ENCODE results near the gene MIGA2. TPM values are rescaled to one million over a fixed set of nuclear protein-coding genes. Genes with fewer than 3 reads are reported as not detected.

Gene MIGA2
- total and polyA plus RNA-seq, 2 of the 8 experiments (the other 6 are each of a cell fraction or from before 2014, with no cell fraction given): 24.6 to 39.0 TPM

- Histone ChIP-seq H3K79me2 (ENCODE audit: control insufficient read depth in 1 of 2, insufficient read depth in 2 of 2, low read length in 2 of 2) (no peaks in the 10 kb centered on the region), H3K9ac (replicated peaks in 1 of 4; ENCODE audit: extremely low read depth in 1 of 4, low read depth in 3 of 4, low read length in 3 of 4) (no peak overlapping the region), H2AK5ac (ENCODE audit: low read depth, low read length) (no peak overlapping the region), H2BK12ac (ENCODE audit: low read depth, low read length) (no peak overlapping the region), H3K27me3 (replicated peaks in 1 of 4; ENCODE audit: control insufficient read depth in 3 of 4, extremely low read depth in 1 of 4, insufficient read depth in 3 of 4, low read length in 3 of 4) (peaks cover 0 to 6% (median 4%) of the 10 kb centered on the region in 4 experiments; a peak in 4 of 7 replicates), H3K56ac (replicated peaks; ENCODE audit: insufficient read length, low read depth, low read length) (no peak overlapping the region), H3K4me1 (replicated peaks in 1 of 4; ENCODE audit: control insufficient read depth in 3 of 4, insufficient read depth in 4 of 4, low read length in 3 of 4) (peaks cover 0 to 5% (median 1%) of the 10 kb centered on the region in 4 experiments; a peak in 2 of 7 replicates), H3K4me2 (ENCODE audit: insufficient read depth in 1 of 2, low read depth in 2 of 2, low read length in 2 of 2) (no peak overlapping the region), H2BK20ac (ENCODE audit: low read length) (no peak overlapping the region), H3K27ac (ENCODE audit: low read depth, low read length) (no peak overlapping the region), H2BK15ac (ENCODE audit: low read length) (no peak overlapping the region), H3K4ac (replicated peaks; ENCODE audit: insufficient read length, low read depth, low read length) (no peak overlapping the region), H3K4me3 (ENCODE audit: extremely low read depth in 1 of 4, insufficient read depth in 2 of 4, low read depth in 3 of 4, low read length in 4 of 4) (no peak overlapping the region), H4K91ac (replicated peaks; ENCODE audit: insufficient read length, low read length) (no peak overlapping the region), H3K79me1 (ENCODE audit: low read depth, low read length) (no peaks in the 10 kb centered on the region), H4K8ac (ENCODE audit: extremely low read depth, insufficient read depth, low read length) (no peak overlapping the region), H3K23me2 (ENCODE audit: low read depth, low read length) (no peaks in the 10 kb centered on the region), H2AFZ (ENCODE audit: low read length) (no peak overlapping the region), H2BK5ac (ENCODE audit: low read depth, low read length) (no peak overlapping the region), H3K23ac (ENCODE audit: insufficient read length) (no peak overlapping the region), H3K14ac (ENCODE audit: insufficient read length) (no peak overlapping the region), H4K5ac (ENCODE audit: insufficient read length, low read depth, low read length) (no peak overlapping the region), H3K36me3 (ENCODE audit: control insufficient read depth in 2 of 4, insufficient read depth in 4 of 4, low read length in 3 of 4) (no peaks in the 10 kb centered on the region), H2BK120ac (replicated peaks; ENCODE audit: low read depth, low read length) (no peak overlapping the region), H3K18ac (ENCODE audit: extremely low read depth, low read length) (no peak overlapping the region), H4K20me1 (replicated peaks in 1 of 2; ENCODE audit: control insufficient read depth in 1 of 2, insufficient read depth in 2 of 2, low read length in 2 of 2) (no peaks in the 10 kb centered on the region), H3K9me3 (ENCODE audit: insufficient read depth in 2 of 2, low read depth in 1 of 2, low read length in 1 of 2) (no peaks in the 10 kb centered on the region)
- FAIRE-seq (no peak), DNase-seq (ENCODE audit: low read depth in 1 of 2, low spot score in 2 of 2) (no peak)
- ChIA-PET POLR2A (ENCODE audit: partially characterized antibody) (interaction anchor here (1.3 to 2.2 kb wide), 4 partner anchors 9 to 39 kb away, joined by 3 to 7 read pairs (median 4); partner anchors contain the start of gene PTPA), CTCF (ENCODE audit: partially characterized antibody) (interaction anchor here (0.8 to 2.5 kb wide), 7 partner anchors 11 to 60 kb away, joined by 3 to 9 read pairs (median 3); no protein-coding TSS in a partner anchor)
- WGBS, 2 experiments (ENCODE audit: extremely low coverage in 1 of 2, insufficient coverage in 1 of 2, insufficient read length in 1 of 2, insufficient replicate concordance in 2 of 2, low coverage in 1 of 2, low lambda C conversion rate in 2 of 2, missing lambda C conversion rate in 1 of 2): 96% methylated on average over 7 of the region's 7 CpGs; no CpG with 5 or more reads in 1 of the 2 experiments
- TF ChIP-seq FOSL1 (IDR thresholded peaks at IDR 0.05; ENCODE audit: insufficient read depth, low read depth, low read length) (no peak), TAF7 (optimal IDR thresholded peaks at IDR 0.05; ENCODE audit: borderline replicate concordance, low read depth, low read length) (no peak), SP4 (IDR thresholded peaks at IDR 0.05; ENCODE audit: low read length) (no peak), GABPA (IDR thresholded peaks at IDR 0.05; ENCODE audit: borderline replicate concordance, insufficient read depth, low read length) (no peak), NANOG (IDR thresholded peaks at IDR 0.05; ENCODE audit: insufficient read depth, low read depth, low read length, poor library complexity, severe bottlenecking) (no peak), USF2 (IDR thresholded peaks at IDR 0.05; ENCODE audit: low read length) (no peak), PHF8 (conservative IDR thresholded peaks at IDR 0.05; ENCODE audit: low read depth, low read length) (no peak), CHD2 (IDR thresholded peaks at IDR 0.05; ENCODE audit: low read length) (no peak), CBX8 (IDR thresholded peaks at IDR 0.05; ENCODE audit: borderline replicate concordance, low read depth, low read length) (no peak), TAF1 (IDR thresholded peaks at IDR 0.05; ENCODE audit: low read depth, low read length) (no peak)
Measured at GRCh38 chr9:129101279-129101678, 64.9 kb downstream of the MIGA2 start.

Measured in H1 (cell line).